Stimulated activated CD4-positive, alpha-beta T cell treated with anti-CD3 and anti-CD28 coated beads, Interleukin-1b, Interleukin-23, amount 100 ng/mL, for 48 hours (primary cell): ENCODE data around the gene KCNK4.

ENCODE experiments used
- DNase-seq: peaks from one replicate; pipeline ENCODE4 v3.0.0-alpha.2; 2020

KCNK4 gene

GRCh38 chr11:64269540-64270220, 21.4 kb upstream of the KCNK4 start:
- DNase-seq = peak; percentile 98

- DNase-seq = no peak
Observed at GRCh38 chr11:64275031-64275800, 15.9 kb upstream of the KCNK4 start.

GRCh38 chr11:64275841-64276240, 15.3 kb upstream of the KCNK4 start:
- no peak for DNase-seq

GRCh38 chr11:64276653-64277431, 14.3 kb upstream of the KCNK4 start:
- DNase-seq = no peak

- DNase-seq = no peak
Observed at GRCh38 chr11:64278576-64279190, 12.4 kb upstream of the KCNK4 start.

- no peak for DNase-seq
Observed at GRCh38 chr11:64281957-64282770, 8.9 kb upstream of the KCNK4 start.

GRCh38 chr11:64283092-64283491, 8.0 kb upstream of the KCNK4 start:
- no peak for DNase-seq

- DNase-seq = peak; percentile 94
Observed at GRCh38 chr11:64284048-64284961, 6.8 kb upstream of the KCNK4 start, which contains the start of gene BAD. Gene BAD (minus strand): TSS chr11:64284665. CDS start chr11:64284368, 297 bp downstream.

- peak; percentile 84 for DNase-seq
Observed at GRCh38 chr11:64284962-64285884, 5.9 kb upstream of the KCNK4 start, which contains the start of gene GPR137. Gene GPR137 (plus strand): TSS chr11:64285848. CDS start chr11:64286525, 677 bp downstream.

- no peak for DNase-seq
Observed at GRCh38 chr11:64285885-64286800, 5.0 kb upstream of the KCNK4 start.

- no peak for DNase-seq
Observed at GRCh38 chr11:64286801-64287159, 4.3 kb upstream of the KCNK4 start.

GRCh38 chr11:64287676-64288352, 3.3 kb upstream of the KCNK4 start:
- DNase-seq = no peak

- DNase-seq = no peak
Observed at GRCh38 chr11:64288353-64288750, 2.8 kb upstream of the KCNK4 start.

- no peak for DNase-seq
Observed at GRCh38 chr11:64289002-64289564, 2.0 kb upstream of the KCNK4 start.

GRCh38 chr11:64290352-64291261, 495 bp upstream of the KCNK4 start:
- DNase-seq = no peak

GRCh38 chr11:64291752-64292459, 804 bp downstream of the KCNK4 start:
- DNase-seq = no peak
